Skin of body (tissue), 2 donors: ENCODE results near the gene RAB11FIP4. TPM values are rescaled to one million over a fixed set of nuclear protein-coding genes. Genes with fewer than 3 reads are reported as not detected.

Source experiments
- DNase-seq: peaks from one replicate; lab custom pipeline; 2025; lab: John Stamatoyannopoulos, UW
- total RNA-seq: library from RNA; depleted of rRNA; stranded (reverse); fragments of >200 nt; gene quantifications from one replicate; pipeline ENCODE4 v1.2.3, GENCODE V29; 2014

RAB11FIP4 gene
- total RNA-seq, 1 donor from 2014 or later, result 6.7 TPM

DNA sequence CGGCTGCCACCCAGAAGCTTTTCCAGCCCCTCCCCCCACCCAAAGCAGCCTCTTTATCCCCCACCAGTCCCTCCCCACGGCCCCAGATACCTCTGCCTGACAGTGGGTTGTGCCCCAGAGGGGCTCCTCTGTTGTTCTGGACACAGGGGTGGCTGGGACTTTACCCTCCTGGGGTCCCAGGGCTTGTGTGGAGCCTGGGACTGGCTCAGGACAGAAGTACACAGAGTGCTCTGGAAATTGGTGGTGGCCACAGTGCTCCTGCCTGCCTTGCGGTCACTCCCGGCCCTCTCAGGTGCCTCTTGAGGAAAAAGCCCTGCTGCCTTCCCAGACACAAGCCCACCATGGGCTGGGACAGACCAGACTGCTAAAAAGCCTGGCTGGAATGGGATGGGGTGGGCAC is 68.2 kb downstream of the RAB11FIP4 start:
- DNase-seq, result no peak

DNA sequence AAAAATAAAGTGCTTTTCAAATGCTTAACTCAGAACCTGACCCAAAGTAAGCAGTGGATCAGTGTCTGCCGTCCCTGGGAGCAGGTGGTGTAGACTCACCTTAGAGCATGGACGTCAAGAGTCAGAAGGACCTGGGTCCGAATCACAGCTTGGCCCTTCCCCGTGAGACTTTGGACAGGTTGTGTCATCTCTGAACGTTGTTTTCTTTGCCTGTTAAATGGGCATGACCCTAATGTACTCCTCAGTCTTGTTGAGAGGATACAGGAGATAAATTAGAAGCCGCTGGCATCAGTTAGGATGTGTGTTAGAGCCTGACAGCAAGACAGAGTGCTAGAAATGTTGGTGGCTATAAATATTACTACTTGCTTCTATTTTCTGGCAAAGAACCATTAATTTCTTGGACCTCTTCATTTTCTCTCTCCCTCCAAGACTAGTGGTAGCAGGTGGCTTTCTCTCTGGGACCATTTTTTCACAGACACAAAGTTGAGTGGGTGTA is 68.8 kb downstream of the RAB11FIP4 start:
- DNase-seq, result no peak

DNA sequence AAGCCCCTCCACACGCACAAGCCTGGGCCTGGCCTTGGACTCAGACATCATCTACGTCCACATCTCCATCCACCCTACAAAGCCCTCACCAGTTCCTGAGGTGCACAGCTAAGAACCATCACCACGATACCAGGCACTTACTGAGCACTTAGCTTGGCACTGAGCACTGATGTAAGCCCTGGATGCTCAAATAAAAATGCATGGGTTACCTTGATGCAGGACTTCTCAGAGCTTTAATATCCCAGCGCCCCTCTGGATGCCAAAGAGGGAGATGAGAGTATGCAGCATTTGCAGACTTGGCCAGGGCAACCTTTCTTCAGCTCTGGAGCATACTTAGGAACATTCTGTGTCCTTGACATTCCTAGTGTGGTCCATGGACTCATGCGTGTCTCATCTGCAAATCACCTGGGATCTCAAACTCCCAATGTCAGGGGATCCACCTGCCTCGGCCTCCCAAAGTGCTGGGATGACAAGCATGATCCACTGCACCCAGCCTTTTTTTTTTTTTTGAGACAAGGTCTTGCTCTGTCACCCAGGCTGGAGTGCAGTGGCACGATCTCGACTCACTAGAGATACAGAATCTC is 69.8 kb downstream of the RAB11FIP4 start:
- DNase-seq, result no peak

DNA sequence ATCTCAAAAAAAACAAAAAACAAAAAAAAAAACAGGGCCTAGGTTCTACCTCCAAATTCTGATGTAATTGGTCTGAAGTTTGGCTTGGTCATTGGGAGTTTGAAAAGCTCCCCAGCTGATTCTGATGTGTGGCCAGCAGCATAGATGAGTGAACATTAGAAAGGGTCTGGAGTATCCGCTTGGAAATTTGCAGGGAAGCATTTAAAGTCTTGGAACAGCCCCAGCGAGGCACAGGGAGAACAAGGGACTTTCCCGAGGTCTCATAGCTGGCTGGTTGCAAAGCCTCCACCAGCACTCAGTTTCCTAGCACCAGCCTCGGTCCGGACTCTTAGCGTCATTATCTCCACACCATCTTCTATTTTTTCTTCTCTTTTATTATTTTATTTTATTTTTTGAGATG is 70.8 kb downstream of the RAB11FIP4 start:
- DNase-seq, result no peak

DNA sequence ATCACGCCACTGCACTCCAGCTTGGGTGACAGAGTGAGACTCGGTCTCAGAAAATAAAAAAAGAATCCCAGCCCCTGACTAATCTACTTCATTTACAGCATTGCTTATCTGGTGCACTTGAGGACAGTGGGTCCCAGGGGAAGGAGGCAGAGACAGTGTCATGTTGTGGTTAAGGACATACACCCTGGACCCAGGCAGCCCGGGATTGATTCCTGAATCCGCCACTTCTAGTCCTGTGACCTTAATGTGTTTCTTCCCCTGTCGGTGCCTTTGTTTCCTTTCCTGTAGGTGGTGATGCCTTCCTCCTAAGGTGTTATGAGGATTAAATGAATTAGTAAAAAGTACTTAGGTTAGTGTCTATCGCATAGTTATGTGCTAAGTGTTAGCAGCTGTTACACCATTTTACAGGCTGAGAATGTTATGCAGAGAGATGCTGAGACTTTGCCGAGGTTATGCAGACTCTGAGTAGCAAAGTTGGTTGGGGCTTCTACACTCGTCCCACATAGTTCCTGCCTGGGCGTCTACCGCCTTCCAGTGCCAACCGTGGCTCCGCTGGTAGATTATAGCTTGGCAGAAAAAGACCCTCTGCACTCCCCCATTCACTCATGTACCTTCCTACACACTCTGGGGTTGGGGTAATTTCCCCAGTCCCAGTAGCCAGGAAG is 74.8 kb downstream of the RAB11FIP4 start:
- no peak for DNase-seq

DNA sequence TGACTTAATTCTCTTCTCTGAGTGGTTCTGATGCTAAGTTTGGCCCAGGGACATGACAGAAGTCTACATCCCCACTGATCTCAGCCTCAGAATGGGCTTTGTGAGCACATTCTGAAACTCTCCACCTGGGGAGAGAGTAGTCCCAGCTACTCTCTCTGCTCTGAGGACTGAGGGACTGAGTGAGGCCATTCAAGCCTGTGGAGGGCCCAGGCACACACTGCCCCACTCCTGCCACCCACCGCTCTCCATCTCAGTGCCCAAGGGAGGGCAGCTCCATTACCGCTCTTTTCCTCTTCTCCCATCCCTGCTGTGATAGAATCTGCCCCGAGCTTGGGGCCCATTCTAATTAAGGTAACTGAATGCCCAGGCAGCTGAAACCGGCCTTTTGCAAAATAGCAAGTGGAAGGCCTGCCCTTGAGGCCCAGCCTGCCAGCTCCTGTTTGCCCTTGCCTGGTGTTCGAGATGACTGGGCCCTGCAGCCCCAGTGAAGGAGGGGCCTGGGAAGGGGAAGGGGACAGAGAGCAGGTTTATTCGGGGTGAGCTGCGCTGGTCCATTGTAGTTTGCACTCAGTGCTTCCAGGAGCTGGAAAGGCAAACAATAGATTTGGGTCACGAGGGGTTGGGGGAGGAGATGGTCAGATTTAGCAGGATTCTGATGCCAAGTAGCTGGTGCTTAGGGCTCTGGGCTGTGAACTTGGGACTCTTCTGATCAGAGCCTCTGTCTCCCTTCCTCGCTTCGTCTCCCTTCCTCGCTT is 76.2 kb downstream of the RAB11FIP4 start:
- DNase-seq, result no peak

DNA sequence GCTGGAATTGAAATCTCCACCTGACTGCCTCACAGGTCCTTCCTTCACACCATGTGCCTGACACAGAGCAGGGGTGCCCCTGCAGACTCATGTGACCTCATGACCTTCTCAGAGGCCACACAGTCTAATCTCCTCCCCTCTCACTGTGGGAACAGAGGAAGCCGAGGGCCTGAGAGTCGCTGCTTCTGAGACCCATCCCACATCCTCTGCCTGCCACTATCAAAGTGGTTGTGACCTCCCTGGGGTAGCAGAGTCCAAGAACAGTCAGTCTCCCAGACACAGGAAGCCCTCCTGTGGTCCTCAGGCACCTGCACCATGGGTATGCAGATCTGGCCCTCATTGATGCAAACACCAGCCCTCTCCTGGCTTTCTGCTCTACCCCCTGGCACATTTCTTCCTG is 78.5 kb downstream of the RAB11FIP4 start:
- DNase-seq, result no peak

DNA sequence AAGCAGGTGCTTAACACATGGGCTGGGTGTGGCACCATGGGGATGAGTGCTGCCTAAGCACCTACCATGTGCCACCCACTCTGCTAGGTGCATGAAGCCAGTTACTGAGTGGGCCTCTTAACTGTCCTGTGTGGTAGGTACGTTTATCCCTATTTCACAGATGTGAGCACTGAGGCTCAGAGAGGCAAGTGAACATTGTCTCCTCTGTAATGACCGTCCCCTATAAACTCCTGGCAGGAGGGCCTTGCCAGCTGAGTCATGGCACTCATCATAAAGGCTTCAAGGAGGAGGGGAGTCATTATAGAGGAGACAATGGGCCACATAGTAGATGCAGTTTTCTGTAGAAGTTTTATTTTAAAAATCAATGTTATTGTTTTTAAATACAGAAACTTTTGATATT is 79.1 kb downstream of the RAB11FIP4 start:
- DNase-seq, result no peak

DNA sequence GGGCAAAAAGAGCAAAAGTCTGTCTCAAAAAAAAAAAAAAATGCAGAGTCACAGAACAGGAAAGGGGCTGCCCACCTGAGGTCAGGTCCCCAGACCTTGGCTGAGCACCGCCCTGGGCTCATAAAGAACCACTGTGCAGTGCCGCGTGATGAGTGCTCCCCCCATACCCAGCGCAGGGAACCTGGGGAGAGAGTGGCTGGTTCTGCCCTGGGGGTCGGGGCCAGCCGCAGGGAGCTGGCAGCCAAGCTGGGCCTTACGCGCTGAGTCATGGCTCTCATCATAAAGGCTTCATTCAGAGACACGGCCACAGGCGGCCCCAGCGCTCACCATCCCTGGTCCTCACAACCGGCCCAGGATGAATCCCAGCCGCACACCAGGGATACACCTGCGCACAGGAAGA is 80.7 kb downstream of the RAB11FIP4 start:
- no peak for DNase-seq

DNA sequence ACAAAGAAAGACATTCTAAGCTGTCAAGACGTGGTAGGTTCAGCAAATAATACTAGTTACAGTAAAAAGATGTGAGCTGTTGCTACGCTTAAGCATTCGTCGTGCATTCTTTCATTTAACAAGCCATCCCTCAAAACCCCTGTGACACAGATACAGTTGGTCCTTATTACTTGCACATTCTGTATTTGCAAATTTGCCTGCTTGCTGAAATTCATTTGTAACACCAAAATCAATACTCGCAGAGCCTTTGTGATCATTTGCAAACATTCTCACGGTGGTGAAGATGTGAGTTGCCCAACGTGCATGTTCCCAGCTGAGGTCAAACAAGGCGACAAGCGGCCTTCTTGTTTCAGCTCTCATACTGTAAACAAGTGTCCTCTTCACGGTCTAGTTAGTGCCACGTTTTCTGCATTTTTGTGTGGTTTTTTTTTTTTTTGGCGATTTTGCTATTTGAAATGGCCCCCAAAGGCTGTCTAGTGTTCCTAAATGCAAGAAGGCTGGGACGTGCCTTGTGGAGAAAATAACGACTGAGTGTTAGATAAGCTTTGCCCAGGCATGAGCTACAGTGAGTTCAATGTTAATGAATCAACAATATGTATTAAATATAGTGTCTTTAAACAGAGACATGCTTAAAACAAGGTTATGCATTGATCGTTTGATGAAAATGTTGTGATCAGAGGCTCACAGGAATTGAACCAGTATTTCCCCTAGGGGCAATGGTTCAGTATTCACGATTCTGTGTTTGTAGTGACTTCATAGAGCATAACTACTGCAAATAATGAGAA is 84.1 kb downstream of the RAB11FIP4 start:
- DNase-seq, result no peak

DNA sequence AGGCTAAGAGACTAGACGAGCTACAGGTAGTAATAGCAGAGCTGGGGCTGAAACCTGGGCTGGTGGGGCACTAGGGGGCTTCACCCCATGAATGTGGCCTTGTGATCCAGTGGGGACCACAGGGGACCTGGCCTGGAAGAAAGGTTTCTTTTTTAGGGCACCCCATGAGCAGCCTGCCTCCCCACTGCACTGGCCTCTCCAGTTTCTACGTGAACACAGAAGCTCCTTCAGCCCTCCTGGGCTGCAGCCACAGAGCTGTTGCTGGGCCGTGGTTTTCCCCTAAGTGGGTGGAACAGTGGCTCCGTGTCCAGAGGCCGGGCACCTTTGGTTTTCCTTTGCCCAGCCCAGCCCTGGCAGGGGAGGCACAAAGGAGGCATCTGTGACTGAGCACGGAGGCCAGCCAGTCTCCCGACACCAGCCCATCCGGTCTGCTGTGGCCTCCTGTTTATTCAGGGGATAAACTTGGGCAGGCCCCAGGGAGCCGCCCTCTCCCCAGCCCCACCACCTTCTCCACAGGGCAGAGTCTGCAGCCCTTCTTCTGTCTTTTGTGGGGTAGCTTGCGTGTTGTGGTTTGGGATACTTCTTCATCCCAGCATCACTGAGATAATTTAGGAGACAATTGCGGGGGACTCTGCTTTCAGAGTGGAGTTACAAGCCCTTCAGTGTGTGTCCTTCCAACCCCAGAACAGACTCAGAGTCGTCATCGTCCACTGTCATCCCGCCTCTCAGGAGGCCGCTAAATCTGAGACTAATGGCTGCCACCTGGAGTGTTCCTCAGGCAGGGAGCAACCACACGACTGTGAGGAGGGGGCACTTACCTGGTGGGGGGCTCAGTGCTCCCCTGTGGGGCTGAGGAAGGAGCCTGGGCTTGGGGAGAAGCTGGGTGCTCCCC is 85.3 kb downstream of the RAB11FIP4 start:
- no peak for DNase-seq

DNA sequence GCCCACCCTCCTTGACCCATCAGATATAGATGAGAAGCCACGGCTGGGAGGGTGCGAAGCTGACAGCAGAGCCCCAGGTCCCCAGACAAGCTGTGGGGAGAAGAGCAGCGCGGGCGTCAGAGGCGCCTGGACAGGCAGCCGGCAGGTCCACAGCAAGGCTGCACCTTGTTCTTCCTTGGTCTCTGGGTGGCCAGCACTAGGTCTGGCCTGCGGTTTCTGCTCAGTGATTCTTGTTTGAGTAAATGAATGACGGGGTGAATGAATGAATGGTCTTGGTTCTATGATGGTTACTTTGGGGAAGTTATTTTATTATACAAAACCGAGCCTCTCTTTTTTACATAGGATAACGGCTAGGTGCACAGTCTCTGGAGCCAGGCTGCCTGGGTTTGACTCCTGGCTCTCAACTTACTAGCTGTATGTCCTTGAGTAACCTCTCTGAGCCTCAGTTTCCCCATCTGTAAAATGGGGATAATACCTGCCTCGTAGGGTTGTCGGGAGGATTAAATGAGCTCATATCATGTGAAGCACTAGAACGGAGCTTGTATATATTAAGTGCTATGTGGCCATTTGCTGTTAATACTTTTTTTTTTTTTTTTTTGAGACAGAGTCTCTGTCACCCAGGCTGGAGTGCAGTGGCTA is 86.1 kb downstream of the RAB11FIP4 start:
- DNase-seq, result no peak

DNA sequence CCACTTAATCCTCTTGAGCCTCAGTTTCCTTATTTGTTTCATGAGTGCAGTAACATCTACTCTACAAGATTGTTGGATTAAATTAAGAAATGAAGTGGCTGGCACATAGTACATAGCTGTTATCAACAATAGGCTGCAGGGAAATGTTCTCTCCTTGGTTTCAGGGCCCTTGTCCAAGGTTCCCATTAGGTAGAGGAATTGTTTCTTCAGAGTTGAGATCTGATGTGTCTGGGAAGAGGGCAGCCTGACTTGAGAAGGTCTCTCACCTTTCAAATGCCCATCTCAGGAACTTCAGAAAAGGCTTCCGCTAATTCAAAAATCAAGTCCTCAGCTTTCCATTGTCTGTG is 87.6 kb downstream of the RAB11FIP4 start:
- no peak for DNase-seq

DNA sequence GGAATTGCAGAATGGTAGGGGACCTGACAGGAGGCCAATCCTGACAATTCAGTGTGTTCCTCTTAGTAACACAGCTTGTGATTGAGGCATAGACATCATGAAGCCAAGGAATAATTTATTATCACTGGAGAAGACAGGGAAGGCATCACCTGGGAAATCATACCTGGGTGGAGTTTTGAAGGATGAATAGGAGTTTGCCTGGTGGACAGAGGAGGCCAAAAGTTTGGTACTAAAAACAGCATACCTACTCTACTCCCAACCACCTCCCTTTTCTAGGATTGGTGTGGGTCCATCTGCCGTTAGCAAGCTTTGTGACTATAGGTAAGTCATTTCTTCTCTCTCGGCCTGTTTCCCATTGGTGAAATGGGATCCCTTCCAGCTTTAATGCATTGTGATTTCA is 88.0 kb downstream of the RAB11FIP4 start:
- no peak for DNase-seq

DNA sequence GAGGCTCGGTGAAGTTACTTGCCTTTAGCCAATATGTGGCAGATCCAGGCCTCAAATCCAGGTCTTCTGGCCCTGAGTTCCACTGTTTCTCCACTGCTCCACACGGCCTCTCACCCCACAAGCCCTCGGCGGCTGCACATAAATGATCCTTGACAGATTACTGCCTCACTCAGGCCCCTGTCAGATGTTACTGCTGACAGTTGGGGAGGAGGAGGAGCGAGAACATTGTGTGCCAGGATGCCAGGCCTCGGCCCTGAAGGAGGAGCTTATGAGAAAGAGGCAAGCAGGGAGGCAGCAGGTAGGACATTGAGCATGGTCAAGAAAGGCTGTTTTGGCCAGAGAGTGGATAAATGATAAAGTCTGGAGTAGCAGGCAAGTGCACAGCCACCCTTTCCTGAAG is 88.6 kb downstream of the RAB11FIP4 start:
- DNase-seq, result no peak

DNA sequence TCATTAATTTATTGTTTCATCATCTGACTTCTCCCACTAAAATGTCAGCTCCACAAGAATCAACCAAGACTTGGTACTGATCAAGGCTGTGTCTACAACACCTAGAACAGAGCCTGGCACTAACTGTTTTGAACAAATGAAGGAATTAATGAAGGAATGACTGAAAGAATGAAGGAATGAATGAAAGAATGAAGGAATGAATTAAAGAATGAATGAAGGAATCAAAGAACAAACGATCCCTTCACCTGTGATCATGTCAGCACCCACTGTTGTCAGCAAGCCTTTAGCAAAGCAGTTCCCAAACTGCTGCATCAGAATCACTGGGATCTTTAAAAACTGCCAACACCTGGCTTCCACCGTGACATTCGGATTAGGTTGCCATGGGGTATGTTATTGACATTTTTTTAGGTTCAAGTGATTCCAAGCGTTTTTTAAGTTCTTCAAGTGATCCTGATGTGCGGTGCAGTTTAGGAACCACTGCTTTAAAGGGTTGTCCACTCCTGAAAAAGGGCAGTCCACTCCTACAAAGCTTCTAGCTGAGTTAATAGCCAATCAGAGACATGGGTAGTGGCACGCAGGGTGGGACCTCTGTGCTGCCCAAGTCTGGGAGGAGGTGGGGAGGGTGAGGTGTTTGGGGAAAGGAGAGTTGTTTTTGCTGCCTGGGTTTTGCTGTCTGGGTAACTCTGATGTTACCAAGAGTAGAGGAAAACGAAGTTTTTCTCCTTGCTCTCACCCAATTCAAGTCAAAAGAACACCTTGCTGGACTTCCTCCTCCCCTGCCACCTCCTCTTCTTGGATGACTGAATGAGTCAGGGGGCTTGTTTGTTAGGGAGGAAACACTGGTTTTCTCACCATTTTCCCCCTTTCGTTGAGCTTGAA is 89.7 kb downstream of the RAB11FIP4 start:
- DNase-seq, result no peak

DNA sequence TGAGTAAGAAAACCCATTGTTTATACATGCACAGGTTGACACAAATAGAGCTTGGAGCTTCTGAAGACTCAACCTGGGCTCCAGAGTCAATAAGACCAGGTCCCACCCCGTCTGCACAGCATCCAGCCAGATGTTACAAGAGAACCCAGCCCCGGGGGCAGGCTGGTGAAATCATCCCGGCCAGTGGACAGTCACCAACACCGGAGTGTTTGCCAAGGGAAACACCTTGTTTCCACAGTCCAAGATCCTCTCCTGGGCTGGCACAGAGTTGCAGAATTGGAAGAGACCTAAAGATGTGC is 90.3 kb downstream of the RAB11FIP4 start:
- no peak for DNase-seq

DNA sequence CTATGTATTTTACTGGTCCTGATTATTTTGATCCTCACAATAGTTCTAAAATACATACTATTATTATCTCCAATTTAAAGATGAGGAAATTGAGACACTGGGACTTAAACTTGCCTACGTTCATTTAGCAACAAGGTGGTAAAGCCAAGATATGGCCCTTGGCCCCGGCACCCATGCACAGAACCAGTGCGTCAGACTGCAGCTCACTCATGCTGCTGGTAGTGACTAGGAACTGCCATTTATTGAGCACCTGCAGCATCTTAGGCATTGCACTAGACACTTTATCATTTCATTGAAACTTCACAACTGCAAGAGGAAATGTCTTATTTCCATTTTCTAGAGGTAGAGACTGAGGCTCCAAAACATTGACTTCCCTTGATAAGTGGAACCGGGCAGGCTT is 93.3 kb downstream of the RAB11FIP4 start:
- no peak for DNase-seq

DNA sequence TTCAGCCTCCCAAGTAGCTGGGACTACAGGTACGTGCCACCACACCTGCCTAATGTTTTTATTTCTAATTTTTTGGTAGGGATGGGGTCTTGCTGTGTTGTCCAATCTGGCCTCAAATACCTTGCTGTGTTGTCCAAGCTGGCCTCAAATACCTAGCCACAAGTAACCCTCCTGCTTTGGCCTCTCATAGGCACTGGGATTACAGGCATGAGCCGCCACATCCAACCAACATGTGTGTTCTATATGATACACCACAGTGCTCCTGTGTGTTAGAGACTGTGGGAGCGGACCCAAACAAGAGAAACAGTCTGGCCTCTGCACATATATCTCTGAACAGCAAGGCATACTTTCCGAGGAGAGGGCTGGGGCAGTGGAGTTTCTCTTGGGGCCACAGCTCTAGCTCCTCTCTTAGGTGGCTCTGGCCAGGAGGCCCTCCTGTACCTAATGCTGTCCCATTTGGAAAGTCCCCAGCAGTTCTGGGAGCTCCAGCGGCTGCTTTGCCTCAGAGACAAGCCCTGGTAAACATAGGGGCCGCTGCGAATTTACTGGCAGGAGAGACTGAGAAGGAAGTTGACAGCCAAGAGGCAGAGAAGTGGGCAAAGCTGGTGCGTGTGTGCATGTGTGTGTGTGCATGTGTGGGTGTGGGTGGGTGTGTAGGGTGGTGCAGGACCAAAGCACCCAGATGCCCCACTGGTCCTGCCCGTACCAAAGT is 95.0 kb downstream of the RAB11FIP4 start:
- no peak for DNase-seq
